ENCODE measurements around the gene ZNF578.
A peak's percentile ranks its signal among the peaks of the same experiment; 100 is the strongest.
"Not testable (repeated sequence)": the region's sequence is repeated elsewhere in the genome, so short reads cannot be mapped to it uniquely, and the experiment has no call there.

The ZNF578 gene

DNA sequence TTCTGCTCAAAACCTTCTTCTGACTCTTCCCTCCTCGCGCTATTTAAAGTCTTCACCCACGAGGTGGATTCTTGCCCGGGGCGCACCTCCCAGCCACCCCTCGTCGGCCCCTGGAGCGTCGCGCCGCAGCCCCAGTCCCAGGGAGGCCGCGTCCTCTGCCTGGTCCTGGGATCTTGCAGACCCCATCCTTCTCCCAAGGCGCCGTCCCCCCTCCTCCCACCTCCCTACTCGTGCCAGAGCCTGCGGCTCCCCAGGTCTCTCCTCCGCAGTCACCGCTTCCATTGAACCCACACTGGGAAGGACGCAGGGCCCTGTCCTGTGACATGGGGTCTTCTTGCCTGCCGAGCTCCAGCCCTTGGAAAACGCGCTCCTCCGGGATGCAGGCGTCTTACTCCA is 74.6 kb downstream of the ZNF578 start:
- Mint-ChIP-seq H3K27ac (peak overlapping the region; percentile 91), H3K36me3 (peaks cover 39% of the 10 kb centered on the region), H3K9me3 (peaks cover 28% of the 10 kb centered on the region), H3K4me1 (peaks cover 31% of the 10 kb centered on the region), H3K27me3 (peaks cover 3% of the 10 kb centered on the region), H3K4me3 (peak overlapping the region; percentile 97)
- CTCF ChIA-PET = no interaction called here
- peak; percentile 24 for DNase-seq

DNA sequence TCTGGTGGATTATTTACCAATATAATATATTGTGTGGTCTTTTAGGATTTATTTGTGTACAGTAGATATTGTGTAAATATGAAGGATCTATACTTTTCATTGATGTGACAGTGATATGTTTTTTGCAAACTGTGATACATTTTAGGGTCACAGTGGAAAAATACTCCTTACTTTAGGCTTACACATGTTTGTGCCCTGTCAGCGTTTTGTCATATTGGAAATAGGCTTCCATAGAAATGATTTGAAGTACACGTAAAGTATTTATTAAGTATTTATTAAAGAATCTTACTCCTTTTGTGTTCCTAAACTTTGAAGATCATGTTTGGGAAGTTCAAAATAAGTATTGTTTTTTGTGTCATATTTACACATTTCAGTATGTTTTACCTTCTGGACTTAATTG is 79.1 kb downstream of the ZNF578 start:
- Mint-ChIP-seq H3K9me3 (peaks cover 24% of the 10 kb centered on the region), H3K36me3 (peaks cover 68% of the 10 kb centered on the region), H3K4me3 (no peak overlapping the region), H3K27me3 (peaks cover 3% of the 10 kb centered on the region), H3K27ac (no peak overlapping the region), H3K4me1 (peaks cover 49% of the 10 kb centered on the region)
- no peak for DNase-seq
- CTCF ChIA-PET = no interaction called here

DNA sequence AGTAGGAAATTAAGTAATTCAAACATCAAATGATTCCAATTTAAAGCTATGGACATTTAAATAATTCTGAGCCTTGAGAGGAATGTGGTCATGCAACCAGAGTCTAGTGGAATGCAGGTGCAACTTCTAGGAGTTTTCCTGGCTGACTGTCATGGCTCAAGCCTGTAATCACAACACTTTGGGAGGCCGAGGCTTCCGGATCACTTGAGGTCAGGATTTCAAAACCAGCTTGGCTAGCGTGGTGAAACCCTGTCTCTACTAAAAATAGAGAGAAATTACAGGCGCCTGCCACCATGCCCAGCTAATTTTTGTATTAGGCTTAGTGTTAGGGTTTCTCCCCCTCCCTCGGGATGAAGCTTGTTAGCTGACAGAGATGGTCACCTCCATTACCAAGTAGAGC is 80.5 kb downstream of the ZNF578 start:
- no peaks in the 10 kb centered on the region for H3K27me3 Mint-ChIP-seq
- peaks cover 70% of the 10 kb centered on the region for H3K36me3 Mint-ChIP-seq
- peaks cover 44% of the 10 kb centered on the region for H3K4me1 Mint-ChIP-seq
- no peak for DNase-seq
- H3K4me3 Mint-ChIP-seq = peak overlapping the region; percentile 47
- H3K27ac Mint-ChIP-seq = no peak overlapping the region
- CTCF ChIA-PET = no interaction called here
- peaks cover 25% of the 10 kb centered on the region for H3K9me3 Mint-ChIP-seq

DNA sequence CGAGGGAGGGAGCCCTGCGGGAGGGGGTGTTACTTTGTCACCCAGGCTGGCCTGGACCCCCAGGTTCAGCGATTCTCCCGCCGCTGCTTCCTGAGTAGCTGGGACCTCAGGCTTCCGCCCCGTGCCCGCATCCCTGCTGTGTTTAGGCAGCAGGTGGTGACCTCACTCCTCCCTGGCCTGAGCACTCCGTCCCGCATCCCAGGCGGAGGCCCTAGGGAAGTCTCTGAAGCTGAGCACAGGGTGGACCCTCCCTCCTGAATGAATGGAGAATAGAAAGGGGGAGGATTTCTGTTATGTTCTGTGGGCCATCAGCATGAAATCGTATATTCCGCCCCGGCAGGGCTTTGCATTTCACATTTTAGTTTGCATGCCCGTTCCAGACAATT is 82.0 kb downstream of the ZNF578 start:
- Mint-ChIP-seq H3K4me1 (peaks cover 38% of the 10 kb centered on the region), H3K27ac (peak overlapping the region; percentile 94), H3K36me3 (peaks cover 71% of the 10 kb centered on the region), H3K9me3 (peaks cover 30% of the 10 kb centered on the region), H3K4me3 (peak overlapping the region; percentile 83)
- H3K27me3 Mint-ChIP-seq, CTCF ChIA-PET: not testable (repeated sequence)
- peak; percentile 44 for DNase-seq

DNA sequence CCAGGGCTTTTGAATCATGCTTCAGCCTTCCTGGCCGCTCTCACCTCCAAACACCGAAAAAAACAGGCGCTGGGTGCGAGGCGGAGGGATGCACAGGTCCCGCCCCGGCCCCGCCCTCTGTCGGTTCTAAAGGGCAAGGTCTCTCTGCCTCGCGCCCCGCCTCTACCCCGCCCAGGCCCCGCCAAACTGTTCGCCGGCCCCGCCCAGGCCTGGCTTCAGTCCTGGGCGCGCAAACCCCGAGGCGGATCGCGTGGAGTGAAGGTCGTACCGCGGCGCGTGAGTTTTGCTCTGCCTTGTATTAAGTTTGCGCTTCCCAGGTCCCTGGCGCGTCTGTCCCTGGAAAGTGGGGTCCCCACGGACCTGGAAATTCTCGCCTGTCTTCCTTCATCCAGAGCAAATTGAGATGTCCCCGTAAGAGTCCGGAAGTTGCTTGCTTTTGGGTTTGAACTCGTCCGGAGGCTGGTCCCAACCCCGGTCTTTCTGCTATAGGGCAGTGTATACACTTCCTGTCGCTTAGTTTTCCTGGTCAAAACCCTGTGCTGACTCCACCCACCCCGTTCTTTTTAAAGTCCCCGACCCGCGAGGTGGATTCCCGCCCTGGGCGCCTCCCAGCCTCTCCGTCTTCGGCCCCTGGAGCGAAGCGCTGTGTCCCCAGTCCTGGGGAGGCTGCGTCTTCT is 82.6 kb downstream of the ZNF578 start:
- Mint-ChIP-seq H3K4me3 (peak overlapping the region; percentile 83), H3K36me3 (peaks cover 73% of the 10 kb centered on the region), H3K27me3 (no peaks in the 10 kb centered on the region), H3K4me1 (peaks cover 36% of the 10 kb centered on the region), H3K9me3 (peaks cover 36% of the 10 kb centered on the region), H3K27ac (peak overlapping the region; percentile 94)
- CTCF ChIA-PET = no interaction called here
- DNase-seq = peak; percentile 96

DNA sequence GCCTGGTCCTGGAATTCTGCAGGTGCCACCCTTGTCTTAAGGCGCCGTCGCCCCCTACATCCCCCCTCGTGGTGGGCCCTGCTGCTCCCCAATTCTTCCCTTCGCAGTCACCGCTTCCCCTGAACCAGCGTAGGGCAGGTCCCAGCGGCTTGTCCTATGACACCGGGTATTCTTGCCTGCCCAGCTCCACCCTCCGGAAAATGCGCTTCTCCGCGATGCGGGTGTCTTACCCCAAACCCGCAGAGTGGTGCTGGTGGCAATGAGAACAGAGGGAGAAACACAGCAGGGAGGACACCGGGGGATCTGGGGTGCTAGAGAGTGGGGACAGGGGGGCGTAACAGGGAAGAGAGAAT is 83.1 kb downstream of the ZNF578 start:
- Mint-ChIP-seq H3K27me3 (no peaks in the 10 kb centered on the region), H3K36me3 (peaks cover 75% of the 10 kb centered on the region), H3K4me3 (peak overlapping the region; percentile 83), H3K4me1 (peaks cover 34% of the 10 kb centered on the region), H3K27ac (peak overlapping the region; percentile 94), H3K9me3 (peaks cover 39% of the 10 kb centered on the region)
- peak; percentile 66 for DNase-seq
- CTCF ChIA-PET = no interaction called here

DNA sequence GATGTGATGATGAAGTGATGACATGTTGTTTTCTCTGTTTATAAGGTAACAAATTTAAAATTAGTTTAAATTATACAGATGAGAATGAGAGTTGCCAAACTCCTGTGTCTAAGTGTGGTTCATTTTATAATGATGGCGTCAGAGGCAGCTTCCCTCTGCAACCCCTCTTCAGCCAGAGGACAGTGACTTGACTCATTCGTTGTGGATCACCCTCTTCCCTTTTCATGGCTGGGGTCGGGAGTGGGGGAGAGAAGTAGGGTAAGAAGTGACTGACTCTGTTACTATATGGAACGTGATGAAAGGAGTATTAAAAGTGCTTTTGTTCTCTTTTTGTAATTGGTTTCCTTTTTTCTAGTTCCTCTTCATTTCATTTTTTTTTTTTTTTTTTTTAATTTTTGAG is 85.5 kb downstream of the ZNF578 start:
- not testable (repeated sequence) for H3K27me3 Mint-ChIP-seq, DNase-seq

DNA sequence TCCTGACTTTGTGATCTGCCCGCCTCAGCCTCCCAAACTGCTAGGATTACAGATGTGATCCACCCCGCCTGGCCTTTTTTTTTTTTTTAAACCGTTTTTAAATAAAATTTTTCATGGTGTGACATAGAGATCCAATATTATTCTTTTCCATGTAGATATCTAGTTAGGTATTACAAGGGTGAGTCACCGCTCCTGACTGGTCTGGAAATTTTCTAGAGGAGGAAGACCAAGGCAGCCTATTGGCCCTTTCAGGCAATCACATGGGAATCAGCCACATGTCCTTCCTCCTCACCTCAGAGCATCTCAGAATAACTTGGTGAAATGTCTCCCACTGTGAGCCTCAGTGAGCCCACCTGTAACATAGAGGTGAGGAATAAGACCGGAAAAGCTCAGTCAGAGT is 87.8 kb downstream of the ZNF578 start:
- Mint-ChIP-seq H3K4me1 (peaks cover 32% of the 10 kb centered on the region), H3K36me3 (peaks cover 82% of the 10 kb centered on the region), H3K9me3 (peaks cover 55% of the 10 kb centered on the region)
- H3K27ac Mint-ChIP-seq, CTCF ChIA-PET, H3K4me3 Mint-ChIP-seq, DNase-seq, H3K27me3 Mint-ChIP-seq: not testable (repeated sequence)

More for the DNA sequence above, 85.5 kb downstream of the ZNF578 start:
- CTCF ChIA-PET, H3K4me3 Mint-ChIP-seq: not testable (repeated sequence)
- Mint-ChIP-seq H3K4me1 (peaks cover 45% of the 10 kb centered on the region), H3K9me3 (peaks cover 52% of the 10 kb centered on the region), H3K36me3 (peaks cover 78% of the 10 kb centered on the region), H3K27ac (peak overlapping the region; percentile 40)

DNA sequence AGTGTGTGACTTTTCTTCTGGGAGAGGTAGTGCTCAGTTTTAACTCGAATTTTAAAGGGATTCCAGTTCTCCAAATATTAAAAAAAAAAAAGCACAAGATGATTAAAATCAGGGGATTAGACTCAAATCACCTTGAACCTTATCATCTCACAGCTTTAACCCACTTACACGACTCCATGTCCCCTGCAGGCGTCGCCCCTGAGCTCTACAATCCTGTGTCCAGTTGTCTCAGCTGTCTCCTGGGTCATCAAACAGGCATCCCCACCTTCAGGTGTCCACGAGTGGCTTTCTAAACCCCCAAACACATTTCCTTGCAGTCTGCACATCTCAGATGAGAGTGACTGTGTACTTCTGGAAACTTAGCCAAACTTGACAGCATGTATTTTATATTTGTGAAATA is 88.3 kb downstream of the ZNF578 start:
- Mint-ChIP-seq H3K4me3 (no peak overlapping the region), H3K9me3 (peaks cover 53% of the 10 kb centered on the region), H3K4me1 (peaks cover 28% of the 10 kb centered on the region), H3K27me3 (no peaks in the 10 kb centered on the region), H3K36me3 (peaks cover 82% of the 10 kb centered on the region), H3K27ac (no peak overlapping the region)
- CTCF ChIA-PET = no interaction called here
- no peak for DNase-seq

DNA sequence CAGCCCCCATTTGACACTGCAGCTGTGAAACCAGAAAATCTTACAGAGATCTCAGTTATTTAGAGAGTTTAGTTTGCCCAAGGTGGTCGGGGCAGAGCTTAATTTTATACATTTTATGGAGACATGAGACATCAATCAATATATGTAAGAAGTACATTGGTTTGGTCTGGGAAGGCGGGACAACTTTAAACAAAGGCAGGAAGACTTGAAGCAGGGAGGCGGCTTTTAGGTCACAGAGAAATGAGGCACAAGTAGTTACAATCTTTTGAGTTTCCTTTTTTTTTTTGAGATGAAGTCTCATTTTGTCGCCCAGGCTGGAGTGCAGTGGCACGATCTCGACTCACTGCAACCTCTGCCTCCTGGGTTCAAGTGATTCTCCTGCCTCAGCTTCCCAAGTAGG is 89.2 kb downstream of the ZNF578 start:
- H3K27me3 Mint-ChIP-seq, DNase-seq, H3K4me3 Mint-ChIP-seq, CTCF ChIA-PET: not testable (repeated sequence)
- Mint-ChIP-seq H3K9me3 (peaks cover 50% of the 10 kb centered on the region), H3K4me1 (peaks cover 20% of the 10 kb centered on the region), H3K27ac (peak overlapping the region; percentile 83), H3K36me3 (peaks cover 81% of the 10 kb centered on the region)

DNA sequence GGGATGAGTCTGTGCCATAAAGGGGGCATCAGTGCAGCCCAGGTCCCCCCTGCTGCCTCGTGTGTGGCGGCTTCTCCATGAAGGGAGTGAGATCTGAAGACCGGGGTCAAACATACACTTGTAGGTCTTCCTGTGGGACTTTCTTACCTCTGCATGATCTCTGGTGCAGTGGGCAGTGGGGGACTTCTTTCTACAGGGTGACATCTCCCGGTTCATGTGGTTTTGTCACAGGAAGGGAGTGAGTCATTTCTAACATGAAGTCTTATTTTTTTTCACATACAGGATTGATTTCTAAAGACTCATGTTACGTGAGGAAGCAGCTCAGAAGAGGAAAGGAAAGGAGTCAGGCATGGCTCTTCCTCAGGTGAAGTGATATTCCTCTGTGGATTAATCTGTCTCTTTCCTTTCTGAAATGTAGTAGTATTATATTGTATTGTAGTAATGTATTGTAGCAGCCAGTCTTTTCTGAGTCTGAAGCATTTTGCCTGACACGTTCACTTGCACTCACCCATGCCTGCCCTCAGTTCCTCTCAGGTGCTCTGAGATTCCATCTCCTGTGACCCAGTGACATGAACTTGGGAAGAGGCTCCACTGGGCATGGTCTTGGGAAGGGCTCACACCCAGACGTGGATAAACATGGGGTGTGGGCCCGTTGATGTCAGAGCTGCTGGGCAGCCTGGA is 89.8 kb downstream of the ZNF578 start:
- H3K9me3 Mint-ChIP-seq = peaks cover 56% of the 10 kb centered on the region
- H3K36me3 Mint-ChIP-seq = peaks cover 85% of the 10 kb centered on the region
- H3K4me3 Mint-ChIP-seq = no peak overlapping the region
- peak overlapping the region; percentile 83 for H3K27ac Mint-ChIP-seq
- CTCF ChIA-PET = no interaction called here
- peaks cover 20% of the 10 kb centered on the region for H3K4me1 Mint-ChIP-seq
- DNase-seq = peak; percentile 47
- H3K27me3 Mint-ChIP-seq = no peaks in the 10 kb centered on the region

DNA sequence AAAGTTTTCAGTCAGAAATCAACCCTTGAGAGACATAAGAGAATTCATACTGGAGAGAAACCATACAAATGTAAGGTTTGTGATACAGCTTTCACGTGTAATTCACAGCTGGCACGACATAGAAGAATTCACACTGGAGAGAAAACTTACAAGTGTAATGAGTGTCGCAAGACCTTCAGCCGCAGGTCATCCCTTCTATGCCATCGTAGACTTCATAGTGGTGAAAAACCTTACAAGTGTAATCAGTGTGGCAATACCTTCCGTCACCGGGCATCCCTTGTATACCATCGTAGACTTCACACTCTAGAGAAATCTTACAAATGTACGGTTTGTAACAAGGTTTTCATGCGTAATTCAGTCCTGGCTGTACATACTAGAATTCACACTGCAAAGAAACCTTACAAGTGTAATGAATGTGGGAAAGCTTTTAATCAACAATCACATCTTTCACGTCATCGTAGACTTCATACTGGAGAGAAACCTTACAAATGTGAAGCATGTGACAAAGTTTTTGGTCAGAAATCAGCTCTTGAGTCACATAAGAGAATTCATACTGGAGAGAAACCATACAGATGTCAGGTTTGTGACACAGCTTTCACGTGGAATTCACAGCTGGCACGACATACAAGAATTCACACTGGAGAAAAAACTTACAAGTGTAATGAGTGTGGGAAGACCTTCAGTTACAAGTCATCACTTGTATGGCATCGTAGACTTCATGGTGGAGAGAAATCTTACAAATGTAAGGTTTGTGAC is 101.0 kb downstream of the ZNF578 start:
- CTCF ChIA-PET = no interaction called here
- no peak for DNase-seq
- Mint-ChIP-seq H3K27ac (no peak overlapping the region), H3K4me3 (no peak overlapping the region), H3K9me3 (peaks cover 77% of the 10 kb centered on the region), H3K4me1 (no peaks in the 10 kb centered on the region), H3K27me3 (no peaks in the 10 kb centered on the region), H3K36me3 (peaks cover 83% of the 10 kb centered on the region)

DNA sequence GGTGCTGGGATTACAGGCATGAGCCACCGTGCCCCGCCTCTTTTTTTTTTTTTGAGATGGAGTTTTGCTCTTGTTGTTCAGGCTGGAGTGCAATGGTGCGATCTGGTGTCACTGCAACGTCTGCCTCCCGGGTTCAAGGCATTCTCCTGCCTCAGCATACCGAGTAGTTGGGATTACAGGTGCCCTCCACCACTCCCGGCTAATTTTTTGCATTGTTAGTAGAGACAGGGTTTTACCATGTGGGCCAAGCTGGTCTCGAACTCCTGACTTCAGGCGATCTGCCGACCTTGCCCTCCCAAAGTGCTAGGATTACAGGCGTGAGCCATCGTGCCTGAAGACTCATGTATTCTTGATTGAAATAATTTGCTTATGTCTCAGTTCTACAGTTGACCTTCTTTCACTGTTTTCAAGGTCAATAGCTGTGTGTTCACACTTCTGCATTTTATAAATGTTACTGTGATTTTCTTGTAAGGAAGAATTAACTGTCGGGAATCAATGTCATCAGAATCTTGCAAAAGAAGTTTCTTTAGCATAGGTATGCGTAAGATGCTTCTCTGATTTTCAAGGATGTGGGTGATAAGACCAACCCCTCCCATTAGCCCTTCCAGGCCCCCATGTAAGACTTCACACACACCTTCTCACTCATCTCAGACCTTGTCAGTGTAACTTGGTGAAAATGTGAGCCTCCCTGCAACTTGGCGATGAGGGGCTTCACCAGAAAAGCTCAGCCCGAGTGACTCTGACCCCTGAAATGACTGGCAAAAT is 104.1 kb downstream of the ZNF578 start:
- Mint-ChIP-seq H3K27me3 (no peaks in the 10 kb centered on the region), H3K36me3 (peaks cover 81% of the 10 kb centered on the region), H3K4me1 (no peaks in the 10 kb centered on the region), H3K4me3 (no peak overlapping the region), H3K9me3 (peaks cover 77% of the 10 kb centered on the region), H3K27ac (peak overlapping the region; percentile 65)
- DNase-seq = no peak
- CTCF ChIA-PET = no interaction called here

DNA sequence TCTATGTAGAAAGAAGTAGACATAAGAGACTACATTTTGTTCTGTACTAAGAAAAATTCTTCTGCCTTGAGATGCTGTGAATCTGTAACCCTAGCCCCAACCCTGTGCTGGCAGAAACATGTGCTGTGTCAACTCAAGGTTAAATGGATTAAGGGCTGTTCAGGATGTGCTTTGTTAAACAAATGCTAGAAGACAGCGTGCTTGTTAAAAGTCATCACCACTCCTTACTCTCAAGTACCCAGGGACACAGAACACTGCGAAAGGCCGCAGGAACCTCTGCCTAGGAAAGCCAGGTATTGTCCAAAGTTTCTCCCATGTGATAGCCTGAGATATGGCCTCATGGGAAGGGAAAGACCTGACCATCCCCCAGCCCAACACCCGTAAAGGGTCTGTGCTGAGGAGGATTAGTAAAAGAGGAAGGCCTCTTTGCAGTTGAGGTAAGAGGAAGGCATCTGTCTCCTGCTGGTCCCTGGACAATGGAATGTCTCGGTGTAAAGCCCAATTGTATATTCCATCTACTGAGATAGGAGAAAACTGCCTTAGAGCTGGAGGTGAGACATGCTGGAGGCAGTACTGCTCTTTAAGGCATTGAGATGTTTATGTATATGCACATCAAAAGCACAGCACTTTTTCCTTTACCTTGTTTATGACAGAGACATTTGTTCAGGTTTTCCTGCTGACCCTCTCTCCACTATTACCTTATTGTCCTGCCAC is 105.5 kb downstream of the ZNF578 start:
- CTCF ChIA-PET, H3K27me3 Mint-ChIP-seq, H3K4me1 Mint-ChIP-seq, DNase-seq, H3K27ac Mint-ChIP-seq, H3K4me3 Mint-ChIP-seq: not testable (repeated sequence)
- Mint-ChIP-seq H3K36me3 (peaks cover 81% of the 10 kb centered on the region), H3K9me3 (peaks cover 77% of the 10 kb centered on the region)
